BE2C (cell line): Measurements from ENCODE around the gene CNNM2.
"Not testable (repeated sequence)": the region's sequence is repeated elsewhere in the genome, so short reads cannot be mapped to it uniquely, and the experiment has no call there.

ENCODE experiments used
- DNase-seq: peaks from one replicate; pipeline ENCODE4 v3.0.0-alpha.2; 2020
- H3K27me3 ChIP-seq: fragments of 250-450 bp; sonication (Bioruptor Pico); 2 replicates; pipeline ENCODE4 v1.5.1; 2020; ENCODE audit warnings: mild to moderate bottlenecking
- H3K36me3 ChIP-seq: fragments of 250-450 bp; sonication (Bioruptor Pico); 2 replicates; pipeline ENCODE4 v1.5.1; 2020; ENCODE audit warnings: mild to moderate bottlenecking
- H3K4me1 ChIP-seq: fragments of 250-450 bp; sonication (Bioruptor Pico); 2 replicates; pipeline ENCODE4 v1.5.1; 2020
- H3K4me3 ChIP-seq: 2 replicates; pipeline ENCODE4 v1.5.1; 2011; ENCODE audit warnings: low read depth, low read length
- H3K9me3 ChIP-seq: fragments of 250-450 bp; sonication (Bioruptor Pico); 2 replicates; pipeline ENCODE4 v1.5.1; 2020
- CTCF ChIP-seq: IDR thresholded peaks from 2 replicates; pipeline ENCODE4 v1.5.1; 2012; ENCODE audit warnings: mild to moderate bottlenecking, low read depth, low read length

CNNM2 gene

GRCh38 chr10:103123282-103124024, 205.4 kb downstream of the CNNM2 start:
- Histone ChIP-seq H3K9me3 (no peaks in the 10 kb centered on the region), H3K4me1 (peaks cover 7% of the 10 kb centered on the region), H3K36me3 (no peaks in the 10 kb centered on the region), H3K4me3 (no peak overlapping the region), H3K27me3 (no peaks in the 10 kb centered on the region)
- no peak for TF ChIP-seq CTCF
- DNase-seq, result no peak

GRCh38 chr10:103124420-103125096, 206.5 kb downstream of the CNNM2 start:
- Histone ChIP-seq H3K27me3 (no peaks in the 10 kb centered on the region), H3K4me3 (no peak overlapping the region), H3K36me3 (no peaks in the 10 kb centered on the region), H3K9me3 (no peaks in the 10 kb centered on the region), H3K4me1 (peaks cover 7% of the 10 kb centered on the region)
- TF ChIP-seq CTCF, result no peak
- no peak for DNase-seq

- Histone ChIP-seq H3K4me1 (peaks cover 7% of the 10 kb centered on the region), H3K9me3 (no peaks in the 10 kb centered on the region), H3K36me3 (no peaks in the 10 kb centered on the region), H3K27me3 (no peaks in the 10 kb centered on the region), H3K4me3 (no peak overlapping the region)
- no peak for TF ChIP-seq CTCF
- no peak for DNase-seq
Observed at GRCh38 chr10:103125323-103126267, 207.5 kb downstream of the CNNM2 start.

GRCh38 chr10:103127241-103127640, 209.1 kb downstream of the CNNM2 start:
- no peaks in the 10 kb centered on the region for H3K36me3 ChIP-seq
- peaks cover 7% of the 10 kb centered on the region for H3K4me1 ChIP-seq
- no peak for DNase-seq
- H3K4me3 ChIP-seq, result no peak overlapping the region
- TF ChIP-seq CTCF, result no peak
- no peaks in the 10 kb centered on the region for H3K9me3 ChIP-seq
- no peaks in the 10 kb centered on the region for H3K27me3 ChIP-seq

DNA sequence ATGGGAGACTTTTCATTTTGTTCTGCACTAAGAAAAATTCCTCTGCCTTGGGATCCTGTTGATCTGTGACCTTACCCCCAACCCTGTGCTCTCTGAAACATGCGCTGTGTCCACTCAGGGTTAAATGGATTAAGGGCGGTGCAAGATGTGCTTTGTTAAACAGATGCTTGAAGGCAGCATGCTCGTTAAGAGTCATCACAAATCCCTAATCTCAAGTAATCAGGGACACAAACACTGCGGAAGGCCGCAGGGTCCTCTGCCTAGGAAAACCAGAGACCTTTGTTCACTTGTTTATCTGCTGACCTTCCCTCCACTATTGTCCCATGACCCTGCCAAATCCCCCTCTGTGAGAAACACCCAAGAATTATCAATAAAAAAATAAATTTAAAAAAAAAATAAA, 212.1 kb downstream of the CNNM2 start:
- DNase-seq, H3K4me1 ChIP-seq, H3K36me3 ChIP-seq, H3K4me3 ChIP-seq, H3K27me3 ChIP-seq, H3K9me3 ChIP-seq: not testable (repeated sequence)

- H3K36me3 ChIP-seq, result no peaks in the 10 kb centered on the region
Observed at GRCh38 chr10:103130910-103131309, 212.8 kb downstream of the CNNM2 start.

DNA sequence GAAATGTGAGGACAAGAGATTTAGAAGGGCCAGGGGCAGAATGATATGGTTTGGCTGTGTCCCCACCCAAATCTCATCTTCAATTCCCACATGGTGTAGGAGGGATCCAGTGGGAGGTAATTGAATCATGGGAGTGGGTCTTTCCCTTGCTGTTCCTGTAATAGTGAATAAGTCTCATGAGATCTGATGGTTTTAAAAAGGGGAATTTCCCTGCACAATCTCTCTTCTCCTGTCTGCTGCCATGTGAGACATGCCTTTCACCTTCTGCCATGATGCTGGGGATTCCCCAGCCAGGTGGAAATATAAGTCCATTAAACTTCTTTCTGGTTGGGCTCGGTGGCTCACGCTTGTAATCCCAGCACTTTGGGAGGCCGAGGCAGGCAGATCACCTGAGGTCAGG, 217.1 kb downstream of the CNNM2 start:
- H3K4me3 ChIP-seq, H3K27me3 ChIP-seq, H3K9me3 ChIP-seq, H3K36me3 ChIP-seq, DNase-seq, H3K4me1 ChIP-seq: not testable (repeated sequence)

More at GRCh38 chr10:103130910-103131309, 212.8 kb downstream of the CNNM2 start:
- TF ChIP-seq CTCF, result no peak
- Histone ChIP-seq H3K4me3 (no peak overlapping the region), H3K4me1 (peaks cover under 1% of the 10 kb centered on the region), H3K9me3 (no peaks in the 10 kb centered on the region), H3K27me3 (no peaks in the 10 kb centered on the region)
- DNase-seq, result no peak
